Heart right ventricle (tissue), 16 donors: ENCODE data around the gene SEMA5A. TPM values are rescaled to one million over a fixed set of nuclear protein-coding genes. Genes with fewer than 3 reads are reported as not detected.

Experiments
- ATAC-seq, 8 donors: fragments of 200-7000 bp; cut with Tn5 transposase; one replicate each; pipeline ENCODE4 v1.9.1; 2020; ENCODE audit warnings: mild to moderate bottlenecking in 8 of 8, moderate library complexity in 8 of 8, moderate number of reproducible peaks in 1 of 8
- DNase-seq, 2 donors: peaks; one replicate each; pipeline ENCODE4 v3.0.0-alpha.2; 2020
- H3K27ac ChIP-seq, 10 donors: fragments of 200-600 bp; sonication (generic) in 2 of 10; one replicate each; pipeline versions ENCODE4 v1.5.0 to v1.8.0; 2020 to 2022; ENCODE audit warnings: mild to moderate bottlenecking in 3 of 10
- H3K27me3 ChIP-seq, 7 donors: fragments of 200-600 bp; one replicate each; pipeline ENCODE4 v1.8.0; 2021 to 2022; ENCODE audit warnings: mild to moderate bottlenecking in 2 of 7
- H3K36me3 ChIP-seq, 9 donors: fragments of 200-600 bp; sonication (generic) in 1 of 9; one replicate each; pipeline versions ENCODE4 v1.5.0 to v1.8.0; 2020 to 2022; ENCODE audit warnings: mild to moderate bottlenecking in 2 of 9
- H3K4me1 ChIP-seq, 9 donors: fragments of 200-600 bp; sonication (generic) in 1 of 9; one replicate each; pipeline versions ENCODE4 v1.5.0 to v1.8.0; 2020 to 2022; ENCODE audit warnings: mild to moderate bottlenecking in 4 of 9
- H3K4me3 ChIP-seq, 10 donors: fragments of 200-600 bp; sonication (generic) in 2 of 10; one replicate each; pipeline versions ENCODE4 v1.5.0 to v1.8.0; 2020 to 2022; ENCODE audit warnings: mild to moderate bottlenecking in 7 of 10, moderate library complexity in 2 of 10
- H3K9me3 ChIP-seq, 11 donors: fragments of 200-600 bp in 10 of 11; sonication (generic) in 2 of 11; one replicate each; pipeline versions ENCODE4 v1.5.0 to v1.8.0; 2013 to 2022; ENCODE audit warnings: mild to moderate bottlenecking in 2 of 11, control low read depth in 1 of 11, moderate library complexity in 1 of 11
- WGBS, 2 donors: extraction: QIAGEN DNeasy Blood & Tissue Kit; methylation state at CpG; one replicate each; pipeline ENCODE4 v1.1.7; 2013; ENCODE audit warnings: inconsistent platforms in 1 of 2; 5-methylcytosine and 5-hydroxymethylcytosine counted together
- intact Hi-C, 10 donors: fragments of 100-400 bp; cut with DNase I; formaldehyde crosslinking; loops; one replicate each; pipeline versions ENCODE4 v1.11.1 to v1.14.2; 2022
- polyA plus RNA-seq, 2 donors: library from polyadenylated mRNA; stranded (reverse); fragments of 200-250 nt; gene quantifications; one replicate each; pipeline ENCODE4 v1.2.3, GENCODE V29; 2013
- total RNA-seq, 10 donors: library from RNA; stranded (reverse); fragmentation: NEBNext Ultra II Directional in 3 of 10; extraction: Animal tissue kit (Norgen Biotek cat#: 25700) in 3 of 10; gene quantifications; one replicate each; pipeline versions ENCODE4 v1.2.1 to v1.2.4, GENCODE V29; 2021 to 2023
- TF ChIP-seq, protein P1 (sequence below), 9 donors: fragments of 200-600 bp; sonication (generic) in 2 of 9; IDR thresholded peaks; one replicate each; pipeline versions ENCODE4 v1.5.0 to v1.8.0; 2021 to 2022; ENCODE audit warnings: antibody characterized with exemption in 9 of 9, mild to moderate bottlenecking in 5 of 9, moderate library complexity in 1 of 9
- donor health status: Arrhythmogenic right ventricular cardiomyopathy.
- donor health status: ischemic (EF 13 %, LVEDD 7.1; RV severe dilation, severe dysfunction).
- donor health status: healthy with polysubstance abuse.
- donor health status: DM: no; HTN: yes; CAD: no.
- donor health status: DM: no; HTN: no; CAD: no.
- donor health status: ischemic (EF 25% LVEDD 6.9; RV normal size, moderate dysfunction).
- donor health status: ischemic (EF 25% LVEDD 5.7; RV mildly dilated, moderate dysfunction).
- donor health status: healthy.
- donor health status: DM: yes; HTN: yes; CAD: no.
- donor health status: Ischemic cardiomyopathy.
- donor health status: ischemic (EF 35%, LVEDD 5.7; RV mildly dilated, moderate dysfunction).
- donor health status: nonischemic (EF 11% LVEDD 7.7; RV severe dilation, severe dysfunction).
- donor health status: DM: yes; HTN: yes; CAD: no.
- donor health status: PGD.
- donor health status: ischemic (EF 29% LVEDD 5.4; RV normal size, mild dysfunction).
- donor health status: nonischemic (EF 23%, LVEDD 6.1; RV moderate dilation, normal function).

SEMA5A gene
- total and polyA plus RNA-seq, 12 donors: 1.9 to 71.5 (median 48.0) TPM

- intact Hi-C loops: no loop called here
- Histone ChIP-seq H3K4me1 (peaks cover 0 to 15% (median 6%) of the 10 kb centered on the region in 9 donors), H3K27me3 (no peaks in the 10 kb centered on the region), H3K4me3 (no peak overlapping the region), H3K36me3 (peaks cover 0 to 51% (median 6%) of the 10 kb centered on the region in 9 donors), H3K9me3 (no peaks in the 10 kb centered on the region), H3K27ac (peak overlapping the region in 1 of 10 donors; percentile 10)
- TF ChIP-seq, protein P1, sequence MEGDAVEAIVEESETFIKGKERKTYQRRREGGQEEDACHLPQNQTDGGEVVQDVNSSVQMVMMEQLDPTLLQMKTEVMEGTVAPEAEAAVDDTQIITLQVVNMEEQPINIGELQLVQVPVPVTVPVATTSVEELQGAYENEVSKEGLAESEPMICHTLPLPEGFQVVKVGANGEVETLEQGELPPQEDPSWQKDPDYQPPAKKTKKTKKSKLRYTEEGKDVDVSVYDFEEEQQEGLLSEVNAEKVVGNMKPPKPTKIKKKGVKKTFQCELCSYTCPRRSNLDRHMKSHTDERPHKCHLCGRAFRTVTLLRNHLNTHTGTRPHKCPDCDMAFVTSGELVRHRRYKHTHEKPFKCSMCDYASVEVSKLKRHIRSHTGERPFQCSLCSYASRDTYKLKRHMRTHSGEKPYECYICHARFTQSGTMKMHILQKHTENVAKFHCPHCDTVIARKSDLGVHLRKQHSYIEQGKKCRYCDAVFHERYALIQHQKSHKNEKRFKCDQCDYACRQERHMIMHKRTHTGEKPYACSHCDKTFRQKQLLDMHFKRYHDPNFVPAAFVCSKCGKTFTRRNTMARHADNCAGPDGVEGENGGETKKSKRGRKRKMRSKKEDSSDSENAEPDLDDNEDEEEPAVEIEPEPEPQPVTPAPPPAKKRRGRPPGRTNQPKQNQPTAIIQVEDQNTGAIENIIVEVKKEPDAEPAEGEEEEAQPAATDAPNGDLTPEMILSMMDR (IDR thresholded peaks at IDR 0.05): no peak
- DNase-seq (no peak), ATAC-seq (no peak)
- 66 to 70% methylated on average over 2 of the region's 2 CpGs for WGBS, 2 donors
Observed at GRCh38 chr5:9045946-9046345, 499.9 kb downstream of the SEMA5A start.

DNA sequence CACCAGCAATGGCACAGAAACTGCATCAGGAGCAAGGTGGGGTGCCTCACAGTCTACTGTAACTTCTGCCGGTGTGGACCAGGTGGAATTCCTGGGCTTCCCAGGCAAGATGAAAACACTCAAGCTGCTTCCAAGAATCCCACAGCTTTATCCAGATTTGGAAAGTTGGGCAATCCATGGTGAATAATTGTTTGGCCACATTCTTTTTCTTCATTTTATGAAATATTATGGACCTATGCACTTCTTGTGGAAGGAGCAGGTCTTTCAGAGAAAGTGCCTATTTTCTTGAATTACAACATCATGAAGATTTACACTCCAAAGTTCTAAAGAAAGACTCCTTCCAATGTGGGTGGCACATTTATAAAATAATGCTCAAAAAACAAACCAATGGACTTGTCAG is 503.6 kb downstream of the SEMA5A start:
- H3K4me3 ChIP-seq: no peak overlapping the region
- ATAC-seq (no peak), DNase-seq (no peak)
- no peaks in the 10 kb centered on the region for H3K9me3 ChIP-seq
- WGBS, 2 donors: 97 to 100% methylated on average over 1 of the region's 1 CpG
- no peaks in the 10 kb centered on the region for H3K27me3 ChIP-seq
- H3K4me1 ChIP-seq: peaks cover 0 to 6% (median 4%) of the 10 kb centered on the region in 9 donors
- TF ChIP-seq, protein P1 (IDR thresholded peaks at IDR 0.05): no peak
- H3K36me3 ChIP-seq: peaks cover 0 to 42% (median 6%) of the 10 kb centered on the region in 9 donors
- H3K27ac ChIP-seq: no peak overlapping the region
- intact Hi-C loops: no loop called here

GRCh38 chr5:9040475-9040874 is 505.4 kb downstream of the SEMA5A start:
- ATAC-seq (no peak), DNase-seq (no peak)
- Histone ChIP-seq H3K27me3 (no peaks in the 10 kb centered on the region), H3K4me3 (no peak overlapping the region), H3K27ac (no peak overlapping the region), H3K36me3 (peaks cover 0 to 42% (median 6%) of the 10 kb centered on the region in 9 donors), H3K9me3 (no peaks in the 10 kb centered on the region), H3K4me1 (no peaks in the 10 kb centered on the region)
- TF ChIP-seq, protein P1 (IDR thresholded peaks at IDR 0.05): no peak
- intact Hi-C loops: no loop called here
- WGBS, 2 donors: 86 to 87% methylated on average over 2 of the region's 2 CpGs

DNA sequence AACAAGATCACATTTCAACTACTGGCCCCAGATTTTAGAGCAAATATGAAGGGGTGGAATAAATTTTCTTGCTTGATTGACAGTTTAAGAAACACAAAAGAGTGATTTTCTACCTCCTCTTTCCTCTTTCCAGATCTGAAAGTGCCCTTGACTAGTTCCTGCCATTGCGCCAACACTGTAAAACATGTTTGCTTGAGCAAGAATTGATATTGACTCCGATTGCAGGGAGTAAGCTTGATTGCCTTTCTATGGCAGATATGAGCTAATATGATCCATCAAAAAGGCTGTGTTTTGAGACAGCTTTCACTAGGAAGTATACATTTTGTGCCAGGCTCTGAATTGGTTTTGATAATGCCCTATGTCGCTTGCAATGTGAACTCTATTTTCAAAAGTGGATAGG is 508.8 kb downstream of the SEMA5A start:
- no peak for DNase-seq
- Histone ChIP-seq H3K4me3 (no peak overlapping the region), H3K27me3 (no peaks in the 10 kb centered on the region), H3K9me3 (no peaks in the 10 kb centered on the region), H3K4me1 (peaks cover 0 to 8% (median 0%) of the 10 kb centered on the region in 9 donors), H3K36me3 (peaks cover 0 to 20% (median 0%) of the 10 kb centered on the region in 9 donors), H3K27ac (no peak overlapping the region)
- TF ChIP-seq, protein P1 (IDR thresholded peaks at IDR 0.05): no peak
- no peak for ATAC-seq
- intact Hi-C loops: no loop called here
- 81 to 84% methylated on average over 3 of the region's 3 CpGs for WGBS, 2 donors
